Activated effector memory CD4-positive, alpha-beta T cell treated with Interleukin-2 at 50 U/mL for 16 hours (primary cell): ENCODE results near the gene TTLL6.
"Not testable (repeated sequence)": the region's sequence is repeated elsewhere in the genome, so short reads cannot be mapped to it uniquely, and the experiment has no call there.

Experiments used
- DNase-seq: peaks from one replicate; pipeline ENCODE4 v3.0.0-alpha.2; 2020

The TTLL6 gene

DNA sequence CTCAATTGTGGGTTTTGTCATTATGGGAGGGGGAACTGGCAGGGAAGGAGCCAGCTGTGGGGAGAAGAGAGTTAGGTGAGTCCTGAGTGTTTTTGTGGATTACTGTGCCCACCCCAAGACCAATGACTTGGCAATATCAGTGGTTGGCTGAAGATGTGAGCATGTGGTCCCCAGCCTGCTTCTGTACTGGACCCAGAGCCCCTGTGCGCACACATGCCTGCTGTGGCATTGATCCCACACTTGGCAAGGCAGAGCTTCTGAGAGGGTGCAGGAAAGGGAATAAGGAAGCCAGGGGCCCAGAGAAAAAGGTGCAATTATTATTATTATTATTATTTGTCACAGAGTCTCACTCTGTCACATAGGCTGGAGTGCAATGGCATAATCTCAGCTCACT, 96.0 kb downstream of the TTLL6 start:
- no peak for DNase-seq

DNA sequence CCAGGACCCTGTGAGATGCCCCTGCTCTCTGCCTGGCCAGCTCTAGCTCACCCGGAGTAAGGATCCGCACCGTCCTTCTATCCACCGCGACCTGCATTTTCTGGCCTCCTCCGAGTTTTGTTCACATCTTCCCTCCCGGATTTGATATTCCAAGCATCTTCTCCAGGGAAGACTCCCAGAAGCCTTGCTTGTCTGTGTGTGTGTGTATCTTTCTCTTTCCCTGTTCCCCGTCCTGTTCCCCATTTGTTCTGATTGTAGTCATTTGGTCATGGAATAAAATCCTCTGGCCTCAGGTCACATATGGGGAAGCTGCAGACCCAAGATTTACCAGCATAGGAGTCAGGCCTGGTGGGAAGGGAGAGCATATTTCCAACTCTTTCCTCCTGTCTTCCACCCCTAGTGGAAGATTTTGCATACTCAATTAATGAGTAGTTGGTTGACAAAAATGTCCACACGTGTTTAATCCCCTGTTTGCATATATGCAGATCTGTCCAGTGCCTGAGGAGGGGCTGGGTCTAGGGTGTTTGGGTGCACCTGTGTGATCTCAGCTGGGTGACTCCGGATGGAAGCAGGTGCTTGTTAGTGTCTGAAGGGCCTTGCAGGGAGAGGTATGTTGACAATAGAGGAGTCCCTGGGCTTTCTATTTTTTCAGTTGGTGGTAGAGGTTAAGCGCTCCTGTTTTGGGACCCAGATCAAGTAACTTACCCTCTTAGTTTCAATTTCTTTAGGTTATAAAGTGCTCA, 96.6 kb downstream of the TTLL6 start:
- no peak for DNase-seq

DNA sequence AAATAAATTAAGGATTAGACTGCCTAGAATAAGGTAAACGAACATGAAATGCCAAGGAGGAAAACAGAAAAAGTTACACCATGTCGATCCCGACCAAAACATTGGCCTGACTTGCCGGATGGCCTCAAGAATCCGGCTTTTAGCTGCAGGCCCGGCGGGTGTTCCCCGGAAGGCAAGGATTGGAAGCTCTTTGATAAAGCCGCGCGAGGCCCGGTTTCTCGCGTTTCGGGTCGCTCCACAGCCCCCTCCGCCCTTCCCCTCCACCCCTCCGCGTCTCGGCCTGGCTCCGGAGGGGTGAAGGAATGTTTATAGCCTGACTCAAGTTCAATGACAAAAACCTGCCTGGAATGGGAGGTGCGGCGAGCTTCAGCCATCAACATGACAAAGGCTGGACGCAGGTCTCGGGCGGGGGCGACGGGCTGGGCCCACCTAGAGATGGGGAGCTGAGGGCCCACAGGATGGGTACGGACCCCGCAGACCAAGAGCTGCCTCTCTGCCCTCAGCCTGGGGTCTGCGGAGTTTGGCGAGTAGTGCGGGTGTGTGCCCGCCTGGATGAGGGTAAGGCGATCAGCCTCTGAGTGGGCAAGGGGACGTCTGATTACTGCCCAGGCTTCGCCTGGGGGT, 97.3 kb downstream of the TTLL6 start:
- DNase-seq = no peak

DNA sequence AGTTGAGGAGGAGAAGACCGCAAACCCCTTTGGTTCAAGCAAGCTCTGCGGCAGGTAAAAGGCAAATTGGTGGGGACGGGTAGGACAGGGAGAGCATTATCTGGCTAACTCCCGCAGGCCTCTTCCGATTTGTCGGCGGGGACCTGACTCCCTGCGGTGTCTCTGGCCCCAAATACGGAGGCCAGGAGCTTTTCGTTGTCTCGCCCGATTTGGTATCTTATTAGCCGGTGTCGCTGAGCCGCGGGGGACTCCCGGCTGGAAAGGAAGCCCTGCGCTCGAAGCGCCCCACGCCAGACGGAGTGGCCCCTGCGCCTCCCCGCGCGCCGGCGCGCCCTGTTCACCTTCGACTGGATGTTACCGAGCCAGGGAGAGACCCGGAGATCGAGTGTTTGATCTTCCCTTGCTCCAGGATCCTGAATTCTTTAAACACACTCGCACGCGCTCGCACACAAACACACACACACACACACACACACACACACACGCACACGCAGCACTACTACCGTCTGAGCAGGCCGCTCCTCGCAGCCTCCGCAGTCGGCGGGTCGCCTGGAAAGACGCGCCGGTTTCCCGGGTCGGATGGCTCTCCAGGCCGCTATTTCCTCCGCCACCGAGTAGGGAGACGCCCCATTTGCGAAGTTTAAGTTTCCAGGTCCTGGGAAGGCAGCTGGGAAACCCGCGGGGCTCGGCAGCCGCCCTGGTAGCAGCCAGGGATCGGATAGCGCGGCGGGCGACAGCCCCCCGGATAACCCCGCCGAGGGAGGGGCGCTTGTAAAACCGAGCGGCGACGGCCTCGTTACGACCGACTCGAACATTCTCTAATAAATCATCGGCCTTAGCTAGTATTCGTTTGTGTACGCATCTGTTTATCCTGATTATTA, 98.0 kb downstream of the TTLL6 start:
- no peak for DNase-seq

DNA sequence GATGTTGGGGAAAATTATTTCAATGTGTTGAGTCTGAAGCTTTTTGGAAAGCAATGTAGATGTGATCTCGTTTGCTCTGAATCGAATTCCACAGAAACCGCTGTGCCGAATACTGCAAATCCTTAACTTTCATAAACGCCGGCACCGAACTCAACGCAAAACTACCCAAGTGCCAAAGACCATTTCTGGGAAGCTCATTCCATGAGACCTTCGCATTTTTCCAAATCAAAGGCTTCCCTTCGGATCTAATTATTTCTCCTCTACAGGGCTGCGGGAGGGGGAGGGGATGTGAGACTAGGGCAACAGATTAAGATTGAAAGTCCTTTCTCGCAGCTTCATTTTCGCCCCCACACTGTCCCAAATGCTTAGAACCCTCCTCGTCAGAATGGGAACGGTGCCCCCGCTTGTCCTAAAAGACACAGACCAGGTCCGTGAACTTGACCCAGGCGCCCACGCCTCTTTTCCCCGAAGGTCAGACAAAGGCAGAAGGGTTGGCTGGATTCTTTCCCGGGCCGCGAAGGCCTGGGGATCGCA, 98.7 kb downstream of the TTLL6 start:
- DNase-seq = no peak

DNA sequence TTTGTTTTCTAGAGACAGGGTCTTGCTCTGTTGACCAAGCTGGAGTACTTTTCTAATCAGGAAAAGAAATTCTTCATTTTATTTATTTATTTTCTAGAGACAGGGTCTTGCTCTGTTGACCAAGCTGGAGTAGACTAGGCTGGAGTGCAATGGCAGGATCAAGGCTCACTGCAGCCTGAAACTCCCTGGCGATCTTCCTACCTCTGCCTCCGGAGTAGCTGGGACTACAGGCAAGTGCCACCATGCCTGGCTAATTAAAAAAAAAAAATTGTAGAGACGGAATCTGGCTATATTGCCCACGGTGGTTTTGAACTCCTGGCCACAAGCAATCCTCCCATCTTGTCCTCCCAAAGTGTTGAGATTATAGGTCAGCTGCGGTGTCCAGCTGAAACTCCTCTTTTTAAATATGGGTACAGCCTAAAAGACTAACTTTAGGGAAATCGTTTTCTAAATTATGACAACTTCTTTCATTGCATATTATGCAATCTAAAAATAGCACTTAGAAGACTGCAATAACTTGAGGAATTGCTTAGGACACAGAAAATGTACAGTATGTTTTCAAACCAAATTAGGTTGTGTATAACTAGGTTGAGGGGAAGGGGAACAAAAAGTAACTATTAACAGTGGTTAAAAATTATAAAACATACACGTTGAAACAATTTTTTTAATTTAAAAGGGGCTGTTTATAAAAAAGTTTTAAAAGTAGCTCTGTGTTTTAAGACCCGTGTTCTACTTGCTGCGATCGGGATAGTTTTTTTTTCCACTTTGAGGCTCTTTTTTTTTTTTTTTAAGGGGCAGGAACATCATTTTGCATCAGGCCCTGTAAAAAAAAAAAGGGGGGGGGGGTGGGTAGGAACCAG, 99.4 kb downstream of the TTLL6 start:
- DNase-seq = no peak

DNA sequence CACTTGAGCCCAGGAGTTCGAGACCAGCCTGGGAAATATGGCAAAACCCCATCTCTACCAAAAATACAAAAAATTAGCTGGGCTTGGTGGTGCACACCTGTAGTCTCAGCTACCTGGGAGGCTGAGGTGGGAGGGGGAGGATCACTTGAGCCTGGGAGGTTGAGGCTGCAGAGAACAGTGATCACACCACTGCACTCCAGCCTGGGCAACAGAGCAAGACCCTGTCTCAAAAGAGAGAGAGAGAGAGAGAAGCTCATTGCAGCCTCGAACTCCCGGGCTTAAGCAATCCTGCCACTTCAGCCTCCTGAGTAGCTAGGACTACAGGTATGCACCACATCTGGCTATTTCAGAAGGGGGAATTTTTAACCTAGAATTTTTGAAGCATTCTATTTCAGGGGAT, 100.5 kb downstream of the TTLL6 start:
- DNase-seq = not testable (repeated sequence)

DNA sequence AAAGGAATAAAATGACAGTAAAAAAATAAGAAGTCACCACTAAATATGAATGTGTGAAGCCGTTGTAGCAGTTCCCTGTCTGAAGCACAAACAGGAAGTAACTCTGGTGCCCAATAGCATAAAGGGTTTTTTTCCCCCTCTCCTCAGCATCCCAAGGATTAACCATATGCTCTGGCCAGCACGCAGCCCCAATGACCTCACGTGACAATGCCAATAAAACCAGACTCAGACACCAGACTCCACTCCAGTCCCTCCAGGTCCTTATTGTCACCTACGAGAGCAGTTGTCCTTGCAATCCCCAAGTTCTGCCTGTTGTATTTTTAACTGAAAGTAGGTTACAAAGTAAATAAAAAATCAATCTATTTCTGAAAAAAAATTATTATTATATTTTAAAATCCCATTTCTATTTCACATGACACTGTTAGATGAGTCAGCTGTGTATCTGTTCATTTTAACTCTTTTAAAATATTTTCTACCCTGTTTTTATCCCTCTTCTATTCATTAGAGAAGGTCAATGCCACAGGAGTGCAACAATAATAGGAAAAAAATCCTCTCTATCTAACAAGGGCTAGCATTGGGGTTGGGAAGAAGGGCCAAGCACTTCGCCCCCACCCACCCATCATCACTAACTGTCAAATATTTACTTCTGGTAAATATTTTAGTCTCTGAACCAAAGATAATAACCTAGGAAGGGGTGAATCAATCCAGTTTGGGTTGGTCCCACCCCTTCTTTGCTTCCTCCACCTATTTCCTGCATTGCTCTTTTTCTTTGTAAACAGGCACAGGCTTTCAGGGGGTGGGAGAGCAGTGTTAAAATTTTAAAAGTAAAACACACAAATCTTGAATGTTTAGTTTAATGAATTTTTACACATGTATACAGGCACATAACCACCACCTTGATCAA, 101.3 kb downstream of the TTLL6 start:
- no peak for DNase-seq
